GM18507 (cell line): ENCODE data around the gene C1QTNF8.

Experiments used
- DNase-seq: peaks from one replicate; pipeline ENCODE4 v3.0.0; 2011; ENCODE audit warnings: low read depth; ENCODE audit not compliant: insufficient read length; ENCODE audit errors: extremely low spot score
- FAIRE-seq: peaks from 2 replicates; lab custom pipeline; 2011; peaks lifted over from hg19 to GRCh38; lab: Jason Lieb, UNC

C1QTNF8 gene

GRCh38 chr16:1113889-1114526 lies 18.0 kb upstream of the C1QTNF8 start:
- DNase-seq (no peak), FAIRE-seq (no peak)

- FAIRE-seq (no peak), DNase-seq (no peak)
These were observed 17.4 kb upstream of the C1QTNF8 start for GRCh38 chr16:1113489-1113888.

GRCh38 chr16:1112506-1113184 lies 16.6 kb upstream of the C1QTNF8 start:
- DNase-seq (no peak), FAIRE-seq (no peak)

- FAIRE-seq (no peak), DNase-seq (no peak)
These were observed 13.6 kb upstream of the C1QTNF8 start for GRCh38 chr16:1109648-1110047.

- no peak for DNase-seq
- no peak for FAIRE-seq
These were observed 12.5 kb upstream of the C1QTNF8 start for GRCh38 chr16:1108299-1109252.

- DNase-seq (no peak), FAIRE-seq (no peak)
These were observed 11.7 kb upstream of the C1QTNF8 start for GRCh38 chr16:1107731-1108130.

- DNase-seq (no peak), FAIRE-seq (no peak)
These were observed 11.1 kb upstream of the C1QTNF8 start for GRCh38 chr16:1107141-1107540.

- no peak for DNase-seq
- no peak for FAIRE-seq
These were observed 10.6 kb upstream of the C1QTNF8 start for GRCh38 chr16:1106659-1107058.

- DNase-seq (peak; percentile 39), FAIRE-seq (no peak)
These were observed 10.0 kb upstream of the C1QTNF8 start for GRCh38 chr16:1105888-1106620.

- no peak for DNase-seq
- no peak for FAIRE-seq
These were observed 7.6 kb upstream of the C1QTNF8 start for GRCh38 chr16:1103636-1103980.

- DNase-seq (peak; percentile 69), FAIRE-seq (peak; percentile 21)
These were observed 7.0 kb upstream of the C1QTNF8 start for GRCh38 chr16:1102921-1103635.

GRCh38 chr16:1102333-1102700 lies 6.3 kb upstream of the C1QTNF8 start:
- FAIRE-seq: no peak
- DNase-seq: no peak

- no peak for FAIRE-seq
- no peak for DNase-seq
These were observed 5.7 kb upstream of the C1QTNF8 start for GRCh38 chr16:1101573-1102332.

GRCh38 chr16:1101133-1101532 lies 5.1 kb upstream of the C1QTNF8 start:
- FAIRE-seq (no peak), DNase-seq (no peak)

GRCh38 chr16:1100084-1100800 lies 4.2 kb upstream of the C1QTNF8 start:
- no peak for FAIRE-seq
- DNase-seq: no peak

- DNase-seq: no peak
- FAIRE-seq: no peak
These were observed 3.4 kb upstream of the C1QTNF8 start for GRCh38 chr16:1099189-1100083.
